AG10803 (cell line): ENCODE results near the gene KAT14.
"Not testable (repeated sequence)": the region's sequence is repeated elsewhere in the genome, so short reads cannot be mapped to it uniquely, and the experiment has no call there.

ENCODE experiments used
- DNase-seq: peaks from one replicate; pipeline ENCODE4 v3.0.0; 2010; ENCODE audit warnings: low read depth
- H3K4me3 ChIP-seq: 2 replicates; pipeline ENCODE4 v1.5.1; 2011; ENCODE audit warnings: mild to moderate bottlenecking, low read length, control low read depth
- TF ChIP-seq, protein P1 (sequence below): conservative IDR thresholded peaks from 2 replicates; pipeline ENCODE4 v1.5.1; 2011; ENCODE audit warnings: mild to moderate bottlenecking, low read length, control low read depth, inconsistent platforms

The KAT14 gene

DNA sequence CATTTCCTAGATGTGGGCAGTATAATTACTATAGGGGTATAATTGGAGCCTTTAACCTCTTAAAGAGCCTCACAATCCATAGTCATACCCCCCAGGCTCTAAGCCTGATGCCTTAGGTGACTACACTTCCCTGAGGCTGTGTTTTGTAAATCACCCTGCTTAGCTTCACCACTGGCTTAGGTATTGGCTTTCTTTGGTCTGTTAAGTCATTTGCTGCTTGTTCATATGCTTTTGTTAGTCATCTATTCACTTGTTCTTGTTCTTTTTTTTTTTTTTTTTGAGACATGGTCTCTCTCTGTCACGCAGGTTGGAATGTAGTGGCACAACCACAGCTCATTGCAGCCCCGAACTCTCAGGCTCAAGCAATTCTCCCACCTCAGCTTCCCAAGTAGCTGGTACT lies 26.7 kb downstream of the KAT14 start:
- DNase-seq, result peak; percentile 5
- TF ChIP-seq, protein P1, sequence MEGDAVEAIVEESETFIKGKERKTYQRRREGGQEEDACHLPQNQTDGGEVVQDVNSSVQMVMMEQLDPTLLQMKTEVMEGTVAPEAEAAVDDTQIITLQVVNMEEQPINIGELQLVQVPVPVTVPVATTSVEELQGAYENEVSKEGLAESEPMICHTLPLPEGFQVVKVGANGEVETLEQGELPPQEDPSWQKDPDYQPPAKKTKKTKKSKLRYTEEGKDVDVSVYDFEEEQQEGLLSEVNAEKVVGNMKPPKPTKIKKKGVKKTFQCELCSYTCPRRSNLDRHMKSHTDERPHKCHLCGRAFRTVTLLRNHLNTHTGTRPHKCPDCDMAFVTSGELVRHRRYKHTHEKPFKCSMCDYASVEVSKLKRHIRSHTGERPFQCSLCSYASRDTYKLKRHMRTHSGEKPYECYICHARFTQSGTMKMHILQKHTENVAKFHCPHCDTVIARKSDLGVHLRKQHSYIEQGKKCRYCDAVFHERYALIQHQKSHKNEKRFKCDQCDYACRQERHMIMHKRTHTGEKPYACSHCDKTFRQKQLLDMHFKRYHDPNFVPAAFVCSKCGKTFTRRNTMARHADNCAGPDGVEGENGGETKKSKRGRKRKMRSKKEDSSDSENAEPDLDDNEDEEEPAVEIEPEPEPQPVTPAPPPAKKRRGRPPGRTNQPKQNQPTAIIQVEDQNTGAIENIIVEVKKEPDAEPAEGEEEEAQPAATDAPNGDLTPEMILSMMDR, result no peak

DNA sequence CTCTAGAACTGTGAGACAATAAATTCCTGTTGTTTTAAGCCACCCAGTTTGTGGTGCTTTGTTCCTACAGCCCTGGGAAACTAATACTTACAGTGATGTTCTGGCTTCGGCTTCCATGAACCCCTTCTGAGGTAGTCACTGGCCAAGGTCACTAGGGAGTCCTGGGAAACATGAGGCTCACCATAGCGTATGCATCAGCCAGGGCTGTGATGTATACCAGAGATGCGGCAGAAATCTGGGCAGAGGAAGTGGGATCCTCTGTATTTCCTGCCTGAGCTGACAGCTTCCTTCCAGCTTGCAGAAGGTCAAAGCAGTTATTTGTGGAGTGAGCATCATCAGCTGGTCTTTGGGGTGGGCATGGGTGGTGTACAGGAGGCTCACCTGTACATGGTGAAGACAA lies 27.9 kb downstream of the KAT14 start:
- TF ChIP-seq, protein P1, result no peak
- H3K4me3 ChIP-seq, result no peak overlapping the region
- no peak for DNase-seq

More for the DNA sequence above, 26.7 kb downstream of the KAT14 start:
- no peak overlapping the region for H3K4me3 ChIP-seq

GRCh38 chr20:18166241-18166881 lies 28.7 kb downstream of the KAT14 start:
- H3K4me3 ChIP-seq, result no peak overlapping the region
- TF ChIP-seq, protein P1, result no peak
- no peak for DNase-seq

DNA sequence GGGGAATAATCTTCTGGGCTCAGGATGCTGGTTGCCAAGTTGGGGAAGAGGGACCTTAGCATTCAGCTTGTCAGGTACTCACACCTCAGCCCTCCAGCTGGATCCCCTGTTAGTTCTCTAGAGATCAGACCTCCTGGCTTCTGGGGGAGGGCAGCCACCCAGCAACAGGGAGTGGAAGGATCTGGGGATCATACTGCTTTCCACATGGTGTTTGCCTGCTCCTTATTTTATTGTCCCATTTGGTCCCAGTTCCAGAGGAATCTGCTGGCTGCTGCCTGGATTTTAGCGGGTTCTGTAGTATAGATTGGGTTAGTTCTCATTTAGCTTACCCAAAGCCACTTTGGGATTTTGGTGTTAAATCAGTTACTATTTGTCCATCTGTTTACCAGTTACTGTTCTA lies 29.3 kb downstream of the KAT14 start:
- DNase-seq, result no peak
- TF ChIP-seq, protein P1, result no peak
- no peak overlapping the region for H3K4me3 ChIP-seq

DNA sequence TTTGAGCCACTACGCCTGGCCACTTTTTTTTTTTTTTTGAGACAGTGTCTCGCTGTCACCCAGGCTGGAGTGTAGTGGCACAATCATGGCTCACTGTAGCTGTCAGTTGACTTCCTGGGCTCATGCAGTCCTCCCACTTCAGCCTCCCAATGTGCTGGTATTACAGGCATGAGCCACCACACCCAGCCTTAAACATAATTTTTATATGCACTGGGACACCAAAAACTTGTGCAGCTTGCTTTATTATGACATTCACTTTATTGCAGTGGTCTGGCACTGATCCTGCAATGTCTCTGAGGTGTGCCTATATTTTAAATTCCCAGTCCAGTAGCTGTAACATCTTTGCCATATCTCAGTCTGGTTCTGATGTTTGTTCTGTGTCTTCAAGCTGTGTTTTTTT lies 34.7 kb downstream of the KAT14 start:
- TF ChIP-seq, protein P1, result no peak
- DNase-seq, result peak; percentile 8
- no peak overlapping the region for H3K4me3 ChIP-seq

- TF ChIP-seq, protein P1, result no peak
- DNase-seq, result no peak
- no peak overlapping the region for H3K4me3 ChIP-seq
Measured at GRCh38 chr20:18174906-18175683, 37.4 kb downstream of the KAT14 start.

GRCh38 chr20:18176318-18176785 lies 38.7 kb downstream of the KAT14 start:
- TF ChIP-seq, protein P1, result no peak
- no peak overlapping the region for H3K4me3 ChIP-seq
- no peak for DNase-seq

DNA sequence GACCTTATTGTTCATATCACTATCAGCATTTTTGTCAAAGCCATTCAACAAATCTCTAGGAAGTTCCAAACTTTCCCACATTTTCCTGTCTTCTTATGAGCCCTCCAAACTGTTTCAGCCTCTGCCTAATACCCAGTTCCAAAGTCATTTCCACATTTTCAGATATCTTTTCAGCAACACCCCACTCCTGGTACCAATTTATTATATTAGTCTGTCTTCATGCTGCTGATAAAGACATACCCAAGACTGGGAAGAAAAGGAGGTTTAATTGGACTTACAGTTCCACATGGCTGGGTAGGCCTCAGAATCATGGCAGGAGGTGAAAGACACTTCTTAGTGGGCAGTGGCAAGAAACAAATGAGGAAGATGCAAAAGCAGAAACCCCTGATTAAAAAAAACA lies 42.7 kb downstream of the KAT14 start:
- not testable (repeated sequence) for H3K4me3 ChIP-seq

More for the DNA sequence above, 42.7 kb downstream of the KAT14 start:
- not testable (repeated sequence) for DNase-seq
